ENCODE results near the gene MGRN1.

- TF ChIP-seq POLR2AphosphoS5 (IDR thresholded peaks at IDR 0.05; ENCODE audit: low read depth, low read length) (no peak), TAF1 (IDR thresholded peaks at IDR 0.05; ENCODE audit: borderline replicate concordance, insufficient read depth, low read length) (no peak), SIN3A (IDR thresholded peaks at IDR 0.05; ENCODE audit: borderline replicate concordance, insufficient read depth, low read length) (no peak)
Observed at GRCh38 chr16:4611337-4612021, 13.1 kb upstream of the MGRN1 start.
